HCT116 (cell line): ENCODE results near the gene PAEP. TPM values are rescaled to one million over a fixed set of nuclear protein-coding genes. Genes with fewer than 3 reads are reported as not detected.

Source experiments
- ATAC-seq: fragments of 200-7000 bp; cut with Tn5 transposase; 2 replicates; pipeline ENCODE4 v1.9.1; 2020; ENCODE audit warnings: mild to moderate bottlenecking, moderate library complexity
- BruUV-seq: library from RNA; stranded (reverse); fragments of 400-500 nt; replicated peaks from 2 replicates; lab custom pipeline; 2021; lab: Mats Ljungman, UMichigan
- CTCF ChIA-PET: fragments of 300-600 bp; sonication (Branson Sonifier 250); formaldehyde crosslinking; loops from one replicate; lab custom pipeline; 2021; ENCODE audit warnings: antibody characterized with exemption; lab: Charles Lee
- POLR2A ChIA-PET: fragments of 300-600, 350-600 bp; sonication (Branson Sonifier 250); formaldehyde crosslinking; loops from one replicate; lab custom pipeline; 2021; ENCODE audit warnings: antibody characterized with exemption; lab: Charles Lee
- RAD21 ChIA-PET, 2 experiments: fragments of 300-600 bp; sonication (Branson Sonifier 250); formaldehyde crosslinking; loops; one replicate each; lab custom pipeline; 2023; ENCODE audit warnings: low total read pairs in 2 of 2; ENCODE audit not compliant: uncharacterized antibody in 2 of 2, unreplicated experiment in 2 of 2, low non-redundant PET in 1 of 2; lab: Charles Lee
- DNase-seq: peaks from one replicate; pipeline ENCODE4 v3.0.0-alpha.2; 2010; ENCODE audit warnings: low read depth, low spot score
- H2AFZ ChIP-seq: fragments of 200-600 bp; shearing (Covaris generic), sonication (generic); 2 replicates; pipeline ENCODE4 v1.6.1; 2017; ENCODE audit warnings: low read depth, mixed run types, mixed read lengths, antibody characterized with exemption, low read length; ENCODE audit not compliant: poor library complexity, severe bottlenecking
- H3K27ac ChIP-seq: 2 replicates; pipeline ENCODE4 v1.5.1; 2012; ENCODE audit warnings: low read depth, low read length
- H3K27me3 ChIP-seq: fragments of 200-600 bp; sonication (generic); 2 replicates; pipeline ENCODE4 v1.6.1; 2016; ENCODE audit warnings: mixed run types, low read length, mixed read lengths; ENCODE audit not compliant: insufficient read depth
- H3K36me3 ChIP-seq, 2 experiments: fragments of 200-500 bp in 1 of 2; fragments of 200-600 bp in 1 of 2; sonication (Bioruptor generic) in 1 of 2; sonication (generic) in 1 of 2; 2 replicates each; pipeline versions ENCODE4 v1.5.1 to v1.6.1; 2014 to 2016; ENCODE audit warnings: low read length in 2 of 2, inconsistent platforms in 1 of 2, mixed read lengths in 1 of 2, mixed run types in 1 of 2; ENCODE audit not compliant: insufficient read depth in 2 of 2, control insufficient read depth in 1 of 2
- H3K4me1 ChIP-seq, 2 experiments: fragments of 200-600 bp in 1 of 2; sonication (generic) in 1 of 2; 2 replicates each; pipeline versions ENCODE4 v1.5.1 to v1.6.1; 2012 to 2017; ENCODE audit warnings: low read length in 2 of 2, inconsistent platforms in 1 of 2, mild to moderate bottlenecking in 1 of 2, mixed read lengths in 1 of 2, mixed run types in 1 of 2, moderate library complexity in 1 of 2; ENCODE audit not compliant: insufficient read depth in 2 of 2, control insufficient read depth in 1 of 2
- H3K4me2 ChIP-seq: fragments of 200-600 bp; sonication (generic); 2 replicates; pipeline ENCODE4 v1.6.1; 2017; ENCODE audit warnings: mixed run types, low read length, mixed read lengths
- H3K4me3 ChIP-seq, 2 experiments: fragments of 200-600 bp in 1 of 2; sonication (generic) in 1 of 2; replicated peaks in 1 of 2; 2 replicates each; pipeline ENCODE4 v1.5.1; 2011 to 2016; ENCODE audit warnings: low read length in 2 of 2, control low read depth in 1 of 2, low read depth in 1 of 2, mild to moderate bottlenecking in 1 of 2, mixed read lengths in 1 of 2, mixed run types in 1 of 2
- H3K79me2 ChIP-seq: fragments of 200-600 bp; sonication (generic); 2 replicates; pipeline ENCODE4 v1.6.1; 2017; ENCODE audit warnings: mild to moderate bottlenecking, mixed run types, low read length, moderate library complexity, mixed read lengths; ENCODE audit not compliant: insufficient read depth
- H3K9ac ChIP-seq: fragments of 200-600 bp; sonication (generic); 2 replicates; pipeline ENCODE4 v1.6.1; 2016; ENCODE audit warnings: low read length, mixed read lengths
- H3K9me2 ChIP-seq: fragments of 200-600 bp; sonication (generic), shearing (Covaris generic); 2 replicates; pipeline ENCODE4 v1.6.1; 2017; ENCODE audit warnings: mixed run types, mild to moderate bottlenecking, moderate library complexity; ENCODE audit not compliant: insufficient read depth
- H3K9me3 ChIP-seq, 2 experiments: fragments of 200-500 bp in 1 of 2; fragments of 200-600 bp in 1 of 2; sonication (Bioruptor generic) in 1 of 2; sonication (generic) in 1 of 2; 2 replicates each; pipeline ENCODE4 v1.6.1; 2014 to 2017; ENCODE audit warnings: low read length in 2 of 2, mixed read lengths in 2 of 2, inconsistent platforms in 1 of 2, low read depth in 1 of 2, mild to moderate bottlenecking in 1 of 2, mixed run types in 1 of 2, moderate library complexity in 1 of 2; ENCODE audit not compliant: control insufficient read depth in 1 of 2, insufficient read depth in 1 of 2
- H4K20me1 ChIP-seq: fragments of 200-600 bp; sonication (generic), shearing (Covaris generic); 2 replicates; pipeline ENCODE4 v1.6.1; 2017; ENCODE audit warnings: mixed run types, mild to moderate bottlenecking, moderate library complexity; ENCODE audit not compliant: insufficient read depth
- CEBPB ChIP-seq: IDR thresholded peaks from 2 replicates; pipeline ENCODE4 v1.6.1; 2012; ENCODE audit warnings: low read depth
- CTCF ChIP-seq, 3 experiments: fragments of 200-600 bp in 1 of 3; sonication (generic) in 1 of 3; IDR thresholded peaks in 2 of 3; conservative IDR thresholded peaks in 1 of 3; 2 replicates each; pipeline ENCODE4 v1.5.1; 2012 to 2017; ENCODE audit warnings: low read depth in 2 of 3, low read length in 2 of 3, antibody characterized with exemption in 1 of 3, borderline replicate concordance in 1 of 3, control low read depth in 1 of 3, mild to moderate bottlenecking in 1 of 3, mixed read lengths in 1 of 3, mixed run types in 1 of 3, moderate library complexity in 1 of 3; ENCODE audit not compliant: insufficient read depth in 1 of 3
- EGR1 ChIP-seq: IDR thresholded peaks from 2 replicates; pipeline ENCODE4 v1.6.1; 2012; ENCODE audit warnings: low read depth
- ELF1 ChIP-seq: IDR thresholded peaks from 2 replicates; pipeline ENCODE4 v1.6.1; 2012; ENCODE audit warnings: low read depth, borderline replicate concordance
- EZH2 ChIP-seq: fragments of 200-600 bp; sonication (generic); IDR thresholded peaks from 2 replicates; pipeline ENCODE4 v1.6.1; 2017; ENCODE audit warnings: antibody characterized with exemption, mixed run types
- EZH2phosphoT487 ChIP-seq: fragments of 200-600 bp; IDR thresholded peaks from 2 replicates; pipeline ENCODE4 v1.6.1; 2018; ENCODE audit warnings: antibody characterized with exemption, borderline replicate concordance
- FOSL1 ChIP-seq: IDR thresholded peaks from 2 replicates; pipeline ENCODE4 v1.6.1; 2012; ENCODE audit warnings: low read depth
- JUND ChIP-seq: IDR thresholded peaks from 2 replicates; pipeline ENCODE4 v1.6.1; 2012
- MAX ChIP-seq: IDR thresholded peaks from 2 replicates; pipeline ENCODE4 v1.6.1; 2012
- RAD21 ChIP-seq: IDR thresholded peaks from 2 replicates; pipeline ENCODE4 v1.6.1; 2012; ENCODE audit warnings: low read depth, mild to moderate bottlenecking
- SIN3A ChIP-seq: IDR thresholded peaks from 2 replicates; pipeline ENCODE4 v1.6.1; 2012; ENCODE audit warnings: low read depth
- SP1 ChIP-seq: IDR thresholded peaks from 2 replicates; pipeline ENCODE4 v1.6.1; 2012; ENCODE audit warnings: low read depth
- SRF ChIP-seq: IDR thresholded peaks from 2 replicates; pipeline ENCODE4 v1.6.1; 2012; ENCODE audit warnings: low read depth
- YY1 ChIP-seq: IDR thresholded peaks from 2 replicates; pipeline ENCODE4 v1.6.1; 2011; ENCODE audit warnings: low read length, low read depth, moderate library complexity, mild to moderate bottlenecking; ENCODE audit not compliant: insufficient replicate concordance; ENCODE audit errors: extremely low read depth
- ZFX ChIP-seq: fragments of 450-650 bp; IDR thresholded peaks from 2 replicates; pipeline ENCODE4 v1.6.1; 2017
- intact Hi-C: fragments of 100-400 bp; cut with micrococcal nuclease; formaldehyde crosslinking; loops from 2 replicates; pipeline ENCODE4 v1.10.0; 2022
- total RNA-seq: library from RNA; stranded (reverse); gene quantifications from one replicate; pipeline ENCODE4 v1.2.1, GENCODE V29; 2021; ENCODE audit not compliant: unreplicated experiment

The PAEP gene
- total RNA-seq, 1 experiment from 2014 or later, result not detected

DNA sequence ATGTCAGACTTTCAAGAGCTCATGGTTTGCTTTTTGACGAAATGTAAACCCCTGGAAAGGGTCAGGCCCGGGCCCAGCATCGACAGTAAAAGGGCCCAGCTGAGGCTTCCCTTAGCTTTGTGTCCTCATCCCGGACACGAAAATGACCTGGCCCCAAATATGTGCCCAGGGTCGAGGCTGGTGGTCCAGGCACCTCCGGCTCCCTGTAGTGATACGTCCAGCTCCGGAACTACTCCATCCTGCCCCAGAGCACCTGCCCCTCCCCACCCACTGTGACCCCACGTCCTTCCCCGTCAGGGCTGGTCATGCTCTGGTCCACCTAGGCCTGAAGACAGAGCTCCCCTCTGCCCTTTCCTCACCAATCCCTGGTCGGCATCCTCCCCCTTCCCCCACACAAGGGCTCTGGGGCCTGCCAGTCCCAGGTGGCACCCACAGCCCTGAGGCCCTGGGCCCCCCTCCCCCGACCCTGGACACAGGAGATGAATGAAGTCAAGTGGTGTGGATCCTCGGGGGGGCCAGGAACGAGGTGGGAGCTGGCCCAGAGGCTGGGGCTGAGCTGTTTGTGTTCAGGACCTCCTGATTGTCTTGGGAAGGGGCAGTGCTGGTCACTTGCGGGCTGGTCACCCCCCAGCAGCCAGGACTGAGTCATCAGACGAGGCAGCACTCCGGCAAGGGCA is 9.4 kb upstream of the PAEP start:
- Histone ChIP-seq H4K20me1 (no peaks in the 10 kb centered on the region), H3K9me3 (no peaks in the 10 kb centered on the region), H3K27me3 (0 out of 2 replicates have a peak, but pooled peaks cover 2% of the 10 kb centered on the region), H3K4me1 (no peaks in the 10 kb centered on the region), H3K36me3 (no peaks in the 10 kb centered on the region), H3K27ac (no peak overlapping the region), H3K4me2 (no peak overlapping the region), H3K9ac (no peak overlapping the region), H3K4me3 (no peak overlapping the region), H2AFZ (no peak overlapping the region), H3K79me2 (no peaks in the 10 kb centered on the region), H3K9me2 (no peaks in the 10 kb centered on the region)
- DNase-seq (no peak), ATAC-seq (no peak)
- POLR2A ChIA-PET, result no interaction called here
- no TSS peak for BruUV-seq
- CTCF ChIA-PET, result no interaction called here
- TF ChIP-seq EZH2 (no peak), FOSL1 (no peak), CEBPB (no peak), ELF1 (no peak), EGR1 (no peak), EZH2phosphoT487 (no peak), YY1 (no peak)
- RAD21 ChIA-PET, result no interaction called here
- intact Hi-C loops, result no loop called here

- Histone ChIP-seq H3K27me3 (0 out of 2 replicates have a peak, but pooled peaks cover 2% of the 10 kb centered on the region), H3K9ac (no peak overlapping the region), H3K79me2 (no peaks in the 10 kb centered on the region), H2AFZ (no peak overlapping the region), H4K20me1 (no peaks in the 10 kb centered on the region)
- BruUV-seq, result no TSS peak
- intact Hi-C loops, result no loop called here
- RAD21 ChIA-PET, result no interaction called here
- no peak for TF ChIP-seq SP1
- no peak for TF ChIP-seq ELF1
- no peak for TF ChIP-seq SRF
- no peak for TF ChIP-seq RAD21
- no peak for TF ChIP-seq JUND
- no peak for TF ChIP-seq MAX
- no peak for TF ChIP-seq CTCF (IDR thresholded peaks at IDR 0.05 in 2 of 3, conservative IDR thresholded peaks at IDR 0.05 in 1 of 3; ENCODE audit: borderline replicate concordance in 1 of 3, insufficient read depth in 1 of 3, low read depth in 2 of 3, low read length in 2 of 3)
- TF ChIP-seq SIN3A, result no peak
- no peak for TF ChIP-seq ZFX
- TF ChIP-seq, all 23 proteins: peak for 0
- H3K9me3 ChIP-seq, result no peaks in the 10 kb centered on the region
- POLR2A ChIA-PET, result no interaction called here
- CTCF ChIA-PET, result no interaction called here
- no peak overlapping the region for H3K4me2 ChIP-seq
- no peak overlapping the region for H3K4me3 ChIP-seq
- H3K4me1 ChIP-seq, result no peaks in the 10 kb centered on the region
- H3K9me2 ChIP-seq, result no peaks in the 10 kb centered on the region
- DNase-seq (no peak), ATAC-seq (peak; percentile 70)
- H3K36me3 ChIP-seq, result no peaks in the 10 kb centered on the region
- H3K27ac ChIP-seq, result no peak overlapping the region
Measured at GRCh38 chr9:135552698-135553171, 8.8 kb upstream of the PAEP start.
